Sigmoid colon (tissue), 4 donors: ENCODE measurements around the gene ZBTB2.

Source experiments
- CTCF ChIP-seq, 4 experiments: fragments of 450-650 bp in 3 of 4; fragments of 200-600 bp in 1 of 4; IDR thresholded peaks; one replicate each; pipeline ENCODE4 v1.5.1; 2016 to 2019; ENCODE audit warnings: antibody characterized with exemption in 4 of 4, mild to moderate bottlenecking in 3 of 4, moderate library complexity in 2 of 4
- EP300 ChIP-seq, 4 donors: sonication (generic); formaldehyde crosslinking; IDR thresholded peaks; one replicate each; pipeline ENCODE4 v1.6.1; 2017; ENCODE audit warnings: antibody characterized with exemption in 4 of 4
- POLR2A ChIP-seq, 2 donors: fragments of 450-650 bp; IDR thresholded peaks; one replicate each; pipeline ENCODE4 v1.6.1; 2016; ENCODE audit warnings: antibody characterized with exemption in 2 of 2, mild to moderate bottlenecking in 2 of 2, moderate library complexity in 2 of 2
- POLR2AphosphoS5 ChIP-seq, 4 donors: sonication (generic); formaldehyde crosslinking; IDR thresholded peaks; one replicate each; pipeline ENCODE4 v1.6.1; 2017; ENCODE audit warnings: antibody characterized with exemption in 4 of 4

DNA sequence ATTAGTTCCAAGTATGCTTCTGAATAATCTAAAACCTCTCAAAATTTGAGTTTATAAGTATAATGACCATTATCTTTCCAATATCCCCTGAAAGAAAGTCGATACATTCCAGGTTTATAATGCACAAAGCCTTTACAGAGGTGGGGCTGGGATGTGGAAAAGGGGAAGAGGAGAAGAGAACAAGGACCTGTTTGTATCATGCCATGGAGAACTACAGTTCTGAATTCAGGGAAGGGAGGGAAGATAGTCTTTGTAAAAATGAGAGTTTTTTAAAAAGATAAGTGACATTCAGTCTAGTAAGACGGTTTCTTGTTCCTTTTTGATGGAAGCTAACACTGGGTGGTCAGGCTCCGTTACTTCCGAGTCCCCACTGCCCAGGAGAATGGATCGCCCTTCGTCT lies 26.1 kb downstream of the ZBTB2 start:
- TF ChIP-seq CTCF (IDR thresholded peaks at IDR 0.05) (no peak), EP300 (IDR thresholded peaks at IDR 0.05) (no peak), POLR2AphosphoS5 (IDR thresholded peaks at IDR 0.05) (no peak), POLR2A (IDR thresholded peaks at IDR 0.05) (no peak)
